Ramos (cell line): Measurements from ENCODE around the gene RFLNA.

Experiments used
- in situ Hi-C: fragments of 300-500 bp; cut with MboI; formaldehyde crosslinking; loops from one replicate; pipeline ENCODE4 v1.14.3; 2022; ENCODE audit warnings: low sequenced_read_pairs; ENCODE audit not compliant: unreplicated experiment

RFLNA gene

DNA sequence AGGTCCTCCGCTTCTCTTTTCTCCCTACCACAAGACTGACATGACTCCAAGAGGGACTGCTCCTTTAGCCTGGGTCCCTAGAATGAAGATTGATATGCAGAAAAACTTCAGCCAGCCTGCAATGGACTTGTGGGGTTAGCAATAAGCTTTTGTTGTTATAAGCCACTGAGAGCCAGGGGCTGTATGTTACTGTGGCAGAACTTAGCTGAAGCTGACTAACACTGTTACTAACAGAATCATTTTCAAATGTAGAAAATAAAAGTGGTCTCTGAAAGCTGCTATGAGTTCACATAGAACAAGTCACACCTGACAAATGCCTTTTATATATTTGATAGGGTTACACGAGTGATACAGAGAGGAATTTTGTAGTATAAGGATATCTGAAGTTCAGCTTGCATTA, 13.6 kb upstream of the RFLNA start:
- in situ Hi-C loops: no loop called here

DNA sequence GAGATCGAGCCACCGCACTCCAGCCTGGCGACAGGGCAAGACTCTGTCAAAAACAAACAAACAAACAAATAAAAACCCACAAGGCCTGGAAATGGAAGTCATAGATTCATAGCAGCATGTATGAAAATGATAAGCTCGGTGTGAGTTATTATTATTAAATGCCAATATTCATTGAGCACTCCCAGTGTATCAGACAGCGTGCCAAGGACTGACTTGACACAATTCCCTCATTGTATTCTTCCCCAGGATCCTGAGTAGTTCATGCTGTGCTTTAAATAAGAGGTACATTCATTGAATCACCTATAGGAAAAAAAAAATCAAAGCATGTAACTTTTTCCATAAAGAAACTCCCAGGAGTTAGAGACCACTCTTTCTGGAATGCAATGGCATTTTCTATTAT, 12.6 kb upstream of the RFLNA start:
- in situ Hi-C loops: no loop called here

DNA sequence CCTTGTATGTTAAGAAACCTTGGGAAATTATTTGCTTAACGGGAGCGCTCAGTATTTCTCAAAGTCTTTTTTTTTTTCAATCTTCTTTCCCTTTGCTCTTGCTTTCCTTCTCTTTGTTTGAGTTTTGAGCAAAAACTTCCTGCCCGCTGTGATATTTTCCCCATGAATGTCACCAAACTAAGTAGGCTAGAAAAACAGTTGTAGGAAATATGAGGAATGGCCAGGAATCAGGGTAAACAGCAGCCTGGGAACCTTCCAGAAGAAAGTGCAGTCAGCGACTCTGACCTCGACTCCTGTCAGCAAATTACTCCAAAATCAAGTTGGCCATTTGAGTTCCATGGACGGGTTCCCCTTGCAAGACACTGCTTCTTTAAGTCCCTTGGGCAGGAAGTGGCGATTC, 11.6 kb upstream of the RFLNA start:
- in situ Hi-C loops: no loop called here

DNA sequence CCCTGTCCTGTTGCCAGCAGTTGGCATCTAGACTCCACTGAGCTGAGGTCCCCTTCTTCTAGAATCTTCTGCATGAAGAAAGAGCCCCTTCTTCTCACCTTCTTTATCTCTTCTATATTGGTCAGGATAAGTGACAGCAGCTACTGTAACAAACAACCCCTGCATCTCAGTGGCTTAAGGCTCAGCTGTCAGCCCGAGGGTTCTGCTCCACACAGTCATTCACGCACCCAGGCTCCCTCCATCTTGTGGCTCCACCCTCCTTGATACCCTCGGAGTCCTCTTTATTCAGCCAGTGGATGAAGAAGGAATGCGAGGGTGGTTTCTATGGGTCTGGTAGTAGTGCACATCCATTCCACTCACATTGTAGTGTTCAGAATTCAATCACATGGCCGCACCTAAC, 10.5 kb upstream of the RFLNA start:
- in situ Hi-C loops: no loop called here

DNA sequence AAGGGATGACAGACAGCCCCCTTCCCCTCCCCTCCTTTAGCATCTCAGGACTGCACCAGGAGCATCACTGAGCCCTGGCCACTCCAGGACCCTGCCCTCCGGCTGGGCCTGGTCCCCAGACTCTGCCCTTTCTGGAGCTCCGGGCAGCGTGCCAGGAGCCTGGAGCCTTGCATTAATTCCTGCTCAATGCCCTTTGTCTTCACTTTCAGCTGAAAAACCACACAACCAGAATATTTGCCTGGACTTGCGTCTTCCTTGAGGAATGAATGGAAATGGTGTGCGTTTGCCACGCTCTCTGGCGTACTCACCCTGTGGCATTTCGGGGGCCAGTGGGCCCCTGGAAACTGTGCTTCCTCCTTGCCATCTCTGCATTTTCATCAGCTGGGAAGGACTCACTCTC, 8.5 kb upstream of the RFLNA start:
- in situ Hi-C loops: no loop called here

DNA sequence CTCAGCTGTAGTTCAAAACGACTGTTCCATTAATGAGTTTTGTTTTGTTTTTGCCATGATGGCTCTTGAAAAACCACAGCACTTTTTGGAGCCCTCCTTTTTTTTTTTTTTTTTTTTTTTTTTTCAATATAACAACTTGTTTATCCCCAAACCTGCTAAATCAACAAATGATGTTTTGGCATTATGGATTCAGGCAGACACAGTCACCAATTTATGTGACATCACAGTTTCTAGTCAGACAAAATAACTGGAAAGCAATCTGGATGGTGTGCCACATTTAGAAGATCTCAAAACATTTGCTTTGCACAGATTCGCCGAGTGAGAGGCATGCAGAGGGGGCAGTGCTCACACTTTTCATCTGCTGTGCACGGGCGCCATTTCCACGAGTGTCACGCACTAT, 7.9 kb upstream of the RFLNA start:
- in situ Hi-C loops: no loop called here

DNA sequence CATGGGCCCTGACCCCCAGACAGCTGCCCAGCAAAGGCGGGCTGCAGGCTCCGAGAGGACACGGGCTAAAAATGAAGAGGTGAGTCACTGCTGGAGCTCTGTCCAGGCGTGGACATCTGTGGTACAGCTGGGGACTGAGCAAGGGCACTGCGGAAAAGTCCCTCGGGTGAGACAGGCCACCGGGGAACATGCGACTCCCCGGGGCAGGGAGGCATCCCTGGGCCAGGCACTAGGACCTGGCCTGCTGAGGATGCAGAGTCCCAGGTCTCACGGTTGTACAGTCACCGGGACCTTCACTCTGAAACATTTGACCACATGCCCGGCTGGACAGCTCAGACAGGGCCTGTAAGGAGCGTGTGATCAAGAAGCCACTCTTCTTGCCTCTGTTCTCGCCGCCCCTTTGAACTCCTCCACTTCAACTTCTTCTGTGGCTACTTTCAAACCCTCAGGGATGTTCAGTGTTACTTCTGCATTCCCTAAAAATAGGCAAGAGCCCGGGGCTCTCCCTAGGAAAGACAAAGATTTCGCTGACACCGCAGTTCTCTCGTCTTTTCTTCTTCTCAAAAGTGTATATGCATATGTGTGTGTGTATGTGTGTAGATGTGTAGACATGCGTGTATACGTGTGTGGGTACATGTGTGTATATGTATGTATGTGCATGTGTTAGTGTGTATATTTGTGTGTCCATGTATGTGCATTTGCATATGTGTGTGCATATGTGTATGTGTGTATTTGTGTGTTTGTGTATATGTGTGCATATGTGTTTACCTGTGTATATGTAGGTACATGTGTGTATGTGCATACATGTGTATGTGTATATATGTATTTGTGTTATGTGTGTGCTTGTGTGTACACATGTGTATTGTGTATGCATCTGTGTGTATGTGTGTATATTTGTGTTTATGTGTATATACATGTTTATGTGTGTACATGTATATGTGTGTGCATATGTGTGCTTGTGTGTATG, 5.0 kb upstream of the RFLNA start:
- in situ Hi-C loops: no loop called here

DNA sequence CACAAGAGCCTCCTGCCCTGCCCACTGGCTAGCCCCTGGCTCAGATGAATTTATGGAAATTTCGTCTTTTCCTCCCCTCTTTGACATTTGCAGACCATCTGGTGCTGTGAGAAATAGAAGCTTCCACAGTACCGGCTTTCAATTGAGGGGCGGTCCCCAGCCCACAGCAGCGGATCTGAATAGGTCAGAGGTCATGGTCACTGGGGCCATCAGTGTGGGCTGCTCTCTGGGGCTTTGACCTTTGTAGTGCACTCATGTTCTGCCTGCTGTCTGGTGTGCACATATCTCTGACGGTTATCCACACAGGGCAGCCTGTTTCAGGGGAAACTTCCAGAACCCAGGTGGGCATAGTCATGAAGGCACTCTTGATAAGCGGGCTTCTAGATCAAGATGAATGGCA, 2.5 kb upstream of the RFLNA start:
- in situ Hi-C loops: no loop called here

DNA sequence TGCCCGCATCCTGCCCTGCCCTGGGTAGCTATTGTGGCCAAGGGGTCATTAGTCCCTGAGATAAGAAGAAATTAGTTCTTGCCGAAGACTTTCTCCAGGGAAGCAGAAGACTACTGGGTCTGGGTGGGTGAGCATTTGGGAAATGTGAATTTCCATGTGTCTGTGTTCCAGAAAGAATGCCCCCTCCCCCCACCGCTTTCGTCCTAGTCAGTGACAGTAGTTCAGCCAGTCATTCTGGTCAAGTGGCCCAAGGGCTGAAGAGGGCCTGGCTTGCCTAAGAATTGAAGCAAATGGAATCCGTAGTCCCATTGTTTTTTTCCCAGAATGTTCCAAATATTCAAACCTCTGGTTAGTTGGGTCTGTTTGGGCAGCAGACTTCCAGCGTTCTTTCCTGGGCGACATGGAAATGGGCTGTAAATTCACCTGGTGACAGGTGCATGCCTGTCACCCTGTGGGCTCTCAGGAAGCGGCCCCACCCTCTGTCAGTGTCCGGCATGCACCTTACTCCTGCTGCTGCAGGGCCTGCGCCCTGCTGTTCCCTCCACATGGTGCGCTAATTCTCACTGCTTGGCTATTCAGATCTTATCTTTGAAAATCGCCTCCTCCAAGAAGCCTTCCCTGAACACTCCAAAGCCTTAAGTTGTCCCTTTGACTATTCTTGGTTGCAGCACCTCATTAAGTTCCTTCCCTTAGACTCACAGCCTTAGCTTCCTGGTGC, 1.4 kb upstream of the RFLNA start:
- in situ Hi-C loops: no loop called here

DNA sequence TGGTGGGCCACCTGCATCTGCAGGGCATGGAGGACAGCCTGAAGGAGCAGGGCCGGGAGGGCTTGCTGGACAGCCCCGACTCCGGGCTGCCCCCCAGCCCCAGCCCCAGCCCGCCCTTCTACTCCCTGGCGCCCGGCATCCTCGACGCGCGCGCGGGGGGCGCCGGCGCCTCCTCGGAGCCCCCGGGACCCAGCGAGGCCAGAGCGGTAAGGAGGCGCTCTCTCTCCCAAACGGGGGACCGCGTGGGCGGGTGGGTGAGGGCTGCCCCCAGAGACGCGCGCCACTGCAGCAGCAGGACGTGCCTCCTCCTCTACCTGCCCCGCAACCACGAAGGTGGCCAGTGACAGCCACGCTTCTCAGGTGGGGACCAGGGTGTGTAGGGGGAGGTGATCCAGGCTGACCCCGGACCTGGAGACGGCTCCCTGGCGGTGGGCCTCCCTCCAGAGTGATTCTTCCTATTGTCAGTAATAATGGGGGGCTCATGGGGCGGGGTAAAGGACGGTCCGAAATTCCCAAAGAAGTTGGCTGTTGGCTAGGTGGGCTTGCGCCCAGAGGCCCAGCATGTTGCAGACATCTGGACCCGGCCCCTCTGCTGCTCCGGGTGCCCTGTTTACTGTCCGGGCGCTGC, 652 bp downstream of the RFLNA start:
- in situ Hi-C loops: no loop called here

DNA sequence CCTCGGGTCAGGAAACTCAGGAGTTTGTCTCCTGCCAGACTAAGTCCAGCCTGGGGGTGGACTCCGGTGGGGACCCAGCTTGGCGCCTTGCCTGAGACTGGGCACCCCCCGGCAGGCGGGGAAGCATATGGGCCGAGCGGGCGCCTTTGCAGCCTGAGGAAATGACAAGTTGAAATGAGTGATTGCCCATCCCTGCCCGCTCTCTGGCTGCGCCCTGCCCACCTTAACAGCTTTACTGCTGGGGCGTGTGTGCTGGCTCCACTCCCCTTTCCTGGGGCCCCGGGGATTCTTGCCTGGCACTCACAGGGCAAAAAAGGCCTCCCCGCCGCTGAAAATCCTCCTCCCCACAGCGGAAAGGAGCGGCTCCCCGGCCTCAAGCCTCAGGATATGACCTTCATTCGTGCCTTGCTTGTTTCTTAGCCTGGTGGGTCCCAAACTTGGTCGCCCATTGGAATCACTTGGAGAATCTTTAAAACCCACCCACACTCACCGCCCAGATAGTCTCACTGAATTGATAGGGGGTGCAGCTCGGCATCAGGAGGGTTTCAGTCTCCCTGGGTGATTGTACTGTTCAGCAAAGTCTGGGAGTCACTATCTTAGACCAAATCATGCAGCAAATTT, 1.5 kb downstream of the RFLNA start:
- in situ Hi-C loops: no loop called here

DNA sequence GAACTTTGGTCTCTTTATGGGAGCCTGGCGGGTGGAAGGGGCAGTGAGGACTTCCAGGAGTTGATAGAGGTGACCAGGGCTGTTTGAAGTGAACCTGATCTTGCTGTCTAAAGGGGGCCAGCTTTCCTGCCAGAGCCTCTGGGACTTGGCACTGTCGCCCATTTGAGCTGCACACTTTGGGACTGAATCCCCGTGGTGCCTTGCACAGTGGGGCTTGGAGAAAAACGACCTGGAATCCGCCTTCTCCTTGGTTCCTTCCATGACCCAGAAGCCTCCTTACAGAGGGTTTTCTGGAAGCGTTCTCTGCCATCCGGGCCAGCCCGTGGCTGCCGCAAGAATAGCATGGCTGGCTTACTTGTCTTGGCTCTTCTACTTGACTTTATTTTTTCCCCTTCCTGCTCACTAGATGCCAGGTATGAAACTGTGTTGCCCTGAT, 2.0 kb downstream of the RFLNA start:
- in situ Hi-C loops: no loop called here

DNA sequence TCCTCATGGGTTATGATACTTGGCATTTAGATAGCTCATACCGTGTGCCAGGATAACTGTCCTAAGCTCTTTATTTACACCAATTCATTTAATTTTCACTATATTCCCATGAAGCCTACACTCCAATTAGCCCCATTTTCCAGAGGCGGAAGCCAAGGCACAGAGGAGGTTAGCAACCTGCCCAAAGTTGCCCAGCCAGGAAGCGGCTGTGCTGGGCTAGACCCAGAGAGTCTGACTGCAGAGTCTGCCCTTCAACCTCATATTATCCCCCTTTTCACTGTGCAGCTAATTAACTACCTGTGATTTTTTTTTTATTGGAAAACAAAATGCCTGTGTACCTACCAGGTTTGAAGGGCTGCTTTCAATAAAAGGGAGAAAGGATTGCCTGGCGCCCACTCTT, 2.5 kb downstream of the RFLNA start:
- in situ Hi-C loops: no loop called here

DNA sequence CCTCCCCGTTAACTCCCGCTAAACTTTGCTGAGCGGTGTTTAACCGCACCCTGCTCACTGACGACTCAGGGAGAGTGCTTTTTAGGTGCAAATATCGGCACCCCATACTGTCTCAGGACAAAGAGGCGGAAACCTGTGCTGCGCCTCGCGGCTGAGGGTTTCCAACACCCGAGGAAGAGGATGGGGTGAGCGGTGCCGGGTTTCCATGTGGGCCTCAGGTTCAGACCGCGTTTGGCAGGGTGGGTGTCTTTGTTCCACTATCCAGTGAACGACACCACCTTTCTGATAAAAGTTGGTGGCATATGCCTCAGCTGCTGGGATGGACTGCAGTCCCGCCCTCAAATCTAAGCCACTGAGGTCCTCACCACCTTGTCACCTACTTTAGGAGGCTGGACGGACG, 3.0 kb downstream of the RFLNA start:
- in situ Hi-C loops: no loop called here

DNA sequence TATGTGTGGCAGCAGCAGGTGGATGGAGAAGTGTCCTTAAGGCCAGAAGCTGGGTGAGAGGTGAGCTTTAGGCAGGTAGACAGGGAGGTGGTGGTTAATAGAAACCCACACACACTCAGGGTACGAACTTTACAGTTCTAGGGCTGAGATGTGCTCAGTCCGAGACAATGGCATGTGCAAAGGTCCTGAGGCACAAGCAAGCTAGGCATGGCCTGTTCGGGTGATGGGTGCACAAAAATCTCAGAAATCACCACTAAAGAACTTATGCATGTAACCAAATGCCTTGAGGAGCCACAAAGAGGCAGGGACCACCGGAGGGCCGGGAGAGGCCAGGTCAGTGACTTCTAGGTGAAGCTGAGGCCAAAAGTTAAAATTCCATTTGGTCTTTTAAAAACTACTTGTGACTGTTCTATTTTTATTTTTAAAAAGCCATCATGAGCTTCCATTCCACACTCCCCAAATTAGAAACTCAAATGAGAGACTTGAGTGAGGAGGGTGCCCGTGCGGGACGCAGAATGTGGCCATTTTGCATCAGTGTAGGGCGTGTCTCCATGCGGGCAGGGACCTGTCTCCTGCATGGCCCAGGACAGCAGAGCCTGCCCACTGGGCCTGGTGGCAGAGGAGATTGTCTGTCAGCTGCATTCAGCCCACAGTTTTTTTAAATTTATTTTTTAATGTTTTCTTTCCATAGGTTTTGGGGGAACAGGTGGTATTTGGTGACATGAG, 4.0 kb downstream of the RFLNA start:
- in situ Hi-C loops: no loop called here

DNA sequence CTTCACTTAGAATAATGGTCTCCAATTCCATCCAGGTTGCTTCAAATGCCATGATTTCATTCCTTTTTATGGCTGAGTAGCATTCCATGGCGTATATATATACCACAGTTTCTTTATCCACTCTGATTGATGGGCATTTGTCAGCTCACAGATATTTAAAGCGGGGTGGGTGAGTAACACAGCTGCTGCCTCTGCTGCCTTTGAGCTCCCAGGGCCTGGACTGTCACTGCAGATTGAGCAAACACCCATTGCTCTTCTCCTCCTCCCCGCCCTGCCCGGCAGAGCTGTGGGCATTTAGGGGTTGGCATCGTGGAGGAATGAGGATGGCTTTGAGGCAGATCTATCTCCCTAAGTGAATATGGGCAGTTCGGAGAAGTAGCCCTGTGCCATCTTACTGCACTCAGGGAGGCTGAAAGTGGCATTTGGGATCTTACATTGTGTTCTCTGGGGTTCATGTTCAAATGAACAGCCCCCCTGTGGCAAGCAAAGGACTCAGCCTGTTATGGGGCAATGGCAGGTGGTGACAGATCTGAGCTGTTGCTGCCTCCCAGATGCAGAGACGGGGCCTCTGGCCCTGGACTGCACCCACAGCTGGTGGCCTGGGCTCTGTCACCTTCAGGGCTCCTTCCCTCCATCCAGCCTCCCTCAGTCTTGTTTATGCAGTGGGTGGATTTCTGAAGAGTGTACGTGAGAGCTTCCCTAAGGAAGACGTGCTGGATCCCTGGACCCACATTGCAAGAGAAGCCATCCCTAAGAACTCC, 4.9 kb downstream of the RFLNA start:
- in situ Hi-C loops: loop anchor here (25.0 kb wide), 1 partner anchor 263 kb away; no protein-coding TSS in a partner anchor

DNA sequence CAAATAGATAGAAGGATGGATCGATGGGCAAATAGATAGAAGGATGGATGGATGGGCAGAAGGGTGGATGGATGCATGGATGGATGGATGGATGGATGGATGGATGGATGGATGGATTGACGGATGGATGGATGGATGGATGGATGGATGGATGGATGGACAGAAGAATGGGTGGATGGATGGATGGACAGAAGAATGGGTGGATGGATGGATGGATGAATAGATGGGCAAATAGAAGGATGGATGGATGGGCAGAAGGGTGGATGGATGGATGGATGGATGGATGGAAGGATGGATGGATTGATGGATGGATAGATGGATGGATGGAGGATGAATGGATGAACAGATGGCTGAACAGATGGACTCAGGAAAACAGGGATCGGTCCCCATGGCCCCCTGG, 5.8 kb downstream of the RFLNA start:
- in situ Hi-C loops: loop anchor here (25.0 kb wide), 1 partner anchor 263 kb away; no protein-coding TSS in a partner anchor

DNA sequence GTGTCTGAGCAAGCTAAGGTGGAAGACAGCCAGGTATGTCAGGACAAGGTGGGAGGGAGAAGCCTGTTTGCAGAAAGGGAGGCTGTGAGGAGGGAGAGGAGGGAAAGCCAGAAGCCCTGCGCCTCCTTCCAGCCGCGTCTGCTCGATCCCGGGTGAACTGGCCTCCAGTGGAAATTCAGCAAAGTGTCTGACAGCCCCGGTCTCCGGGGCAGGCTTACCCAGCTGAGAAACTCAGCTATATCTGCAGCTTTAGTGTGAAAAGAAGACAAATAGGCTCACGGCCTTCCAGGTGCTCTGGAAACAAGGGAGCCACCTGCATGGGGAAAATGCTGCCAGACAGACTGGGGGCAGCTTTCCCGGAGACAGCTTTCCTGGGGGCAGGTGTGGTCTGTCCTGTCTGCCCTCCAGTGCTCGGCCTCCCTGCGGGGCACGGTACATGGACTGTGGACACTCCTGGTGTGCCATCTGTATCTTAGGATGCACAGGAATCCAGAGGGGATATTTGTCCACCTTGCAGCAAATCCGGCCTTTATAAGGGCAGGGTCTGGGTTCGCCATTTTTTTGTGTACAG, 6.3 kb downstream of the RFLNA start:
- in situ Hi-C loops: loop anchor here (25.0 kb wide), 1 partner anchor 264 kb away; no protein-coding TSS in a partner anchor
